Transverse colon (tissue), 4 donors: Measurements from ENCODE around the gene ZNF547. TPM values are rescaled to one million over a fixed set of nuclear protein-coding genes. Genes with fewer than 3 reads are reported as not detected.
"Not testable (repeated sequence)": the region's sequence is repeated elsewhere in the genome, so short reads cannot be mapped to it uniquely, and the experiment has no call there.

Source experiments
- DNase-seq: peaks from one replicate; pipeline ENCODE4 v3.0.0-alpha.2; 2019
- H3K27ac ChIP-seq, 4 donors: fragments of 200-600 bp; sonication (generic); 2 replicates each; pipeline ENCODE4 v1.5.1; 2016 to 2018; ENCODE audit warnings: inconsistent platforms in 4 of 4
- H3K27me3 ChIP-seq: fragments of 200-600 bp; sonication (generic); 2 replicates; pipeline ENCODE4 v1.5.1; 2017; ENCODE audit warnings: inconsistent platforms
- H3K36me3 ChIP-seq, 4 donors: fragments of 200-600 bp; sonication (generic); 2 replicates each; pipeline ENCODE4 v1.5.1; 2017 to 2019; ENCODE audit warnings: inconsistent platforms in 4 of 4
- H3K4me1 ChIP-seq, 4 donors: fragments of 200-600 bp; sonication (generic); 2 replicates each; pipeline ENCODE4 v1.5.1; 2017 to 2020; ENCODE audit warnings: inconsistent platforms in 4 of 4
- H3K4me3 ChIP-seq, 4 donors: fragments of 200-600 bp; sonication (generic); 1 replicate in 1 of 4; 2 replicates in 3 of 4; pipeline versions ENCODE4 v1.5.1 to v1.6.1; 2017 to 2019; ENCODE audit warnings: inconsistent platforms in 4 of 4
- H3K9me3 ChIP-seq, 2 donors: fragments of 200-600 bp; sonication (generic); 2 replicates each; pipeline ENCODE4 v1.5.1; 2017 to 2019; ENCODE audit warnings: inconsistent platforms in 2 of 2
- CTCF ChIP-seq, 5 experiments: fragments of 200-600 bp in 3 of 5; fragments of 450-650 bp in 2 of 5; sonication (generic) in 3 of 5; IDR thresholded peaks; 1 replicate in 2 of 5; 2 replicates in 3 of 5; pipeline ENCODE4 v1.5.1; 2016 to 2017; ENCODE audit warnings: antibody characterized with exemption in 5 of 5, inconsistent platforms in 3 of 5, mild to moderate bottlenecking in 2 of 5, moderate library complexity in 1 of 5
- EP300 ChIP-seq: sonication (generic); formaldehyde crosslinking; IDR thresholded peaks from one replicate; pipeline ENCODE4 v1.6.1; 2017; ENCODE audit warnings: antibody characterized with exemption, low read depth
- POLR2A ChIP-seq: fragments of 450-650 bp; IDR thresholded peaks from one replicate; pipeline ENCODE4 v1.6.1; 2016; ENCODE audit warnings: antibody characterized with exemption, mild to moderate bottlenecking, moderate library complexity
- POLR2AphosphoS5 ChIP-seq, 3 donors: sonication (generic); formaldehyde crosslinking; IDR thresholded peaks; one replicate each; pipeline ENCODE4 v1.6.1; 2016; ENCODE audit warnings: antibody characterized with exemption in 3 of 3
- WGBS, 2 donors: methylation state at CpG; one replicate each; pipeline ENCODE4 v1.1.5; 2018; ENCODE audit warnings: low coverage in 1 of 2; 5-methylcytosine and 5-hydroxymethylcytosine counted together
- in situ Hi-C, 4 donors: fragments of 200-750 bp; cut with MboI; loops; one replicate each; pipeline versions ENCODE4 v1.15.0 to v1.15.1; 2017; ENCODE audit warnings: low sequenced_read_pairs in 3 of 4, low pct_ligation_motif_present in 1 of 4, low pct_unique_long_range_greater_than_20kb in 1 of 4
- intact Hi-C: fragments of 100-400 bp; cut with DNase I; formaldehyde crosslinking; loops from one replicate; pipeline ENCODE4 v1.15.1; 2023; ENCODE audit warnings: low total_unique reads
- total RNA-seq, 4 donors: library from RNA; depleted of rRNA; stranded (reverse); fragments of >200 nt; gene quantifications; one replicate each; pipeline ENCODE4 v1.1.0, GENCODE V29; 2016

The ZNF547 gene
- total RNA-seq, 4 donors from 2014 or later = 0.60 to 1.3 (median 1.2) TPM; not detected in 1

GRCh38 chr19:57366776-57367175, 3.4 kb downstream of the ZNF547 start:
- H3K9me3 ChIP-seq = peaks cover 6 to 13% of the 10 kb centered on the region in 2 donors
- peaks cover 0 to 9% (median 3%) of the 10 kb centered on the region in 4 donors for H3K36me3 ChIP-seq
- peaks cover 0 to 15% (median 12%) of the 10 kb centered on the region in 4 donors for H3K4me1 ChIP-seq
- no peak overlapping the region for H3K4me3 ChIP-seq
- 91% methylated on average over 2 of the region's 2 CpGs; no CpG with 5 or more reads in 1 of the 2 donors for WGBS, 2 donors
- no peak for DNase-seq
- no peaks in the 10 kb centered on the region for H3K27me3 ChIP-seq
- TF ChIP-seq POLR2A = no peak
- TF ChIP-seq EP300 = no peak
- TF ChIP-seq CTCF (IDR thresholded peaks at IDR 0.05) = no peak
- TF ChIP-seq POLR2AphosphoS5 (IDR thresholded peaks at IDR 0.05) = no peak
- in situ Hi-C loops (no loop called here), intact Hi-C loops (no loop called here)
- H3K27ac ChIP-seq = no peak overlapping the region

- intact Hi-C loops = no loop called here
- H3K36me3 ChIP-seq = peaks cover 0 to 43% (median 10%) of the 10 kb centered on the region in 4 donors
- WGBS, 2 donors = 84 to 95% methylated on average over 2 to 4 of the region's 6 CpGs
These were observed 10.8 kb downstream of the ZNF547 start for GRCh38 chr19:57374179-57374578.

GRCh38 chr19:57374647-57375046, 11.3 kb downstream of the ZNF547 start:
- H3K4me1 ChIP-seq, H3K27me3 ChIP-seq, DNase-seq, H3K27ac ChIP-seq, H3K4me3 ChIP-seq, in situ Hi-C loops, intact Hi-C loops: not testable (repeated sequence)
- H3K36me3 ChIP-seq = peaks cover 0 to 43% (median 10%) of the 10 kb centered on the region in 4 donors
- WGBS, 2 donors = 96% methylated on average over 2 of the region's 2 CpGs; no CpG with 5 or more reads in 1 of the 2 donors
- peaks cover 31 to 37% of the 10 kb centered on the region in 2 donors for H3K9me3 ChIP-seq

More at GRCh38 chr19:57374179-57374578, 10.8 kb downstream of the ZNF547 start:
- H3K27ac ChIP-seq = no peak overlapping the region
- in situ Hi-C loops = no loop called here
- peaks cover 31 to 33% of the 10 kb centered on the region in 2 donors for H3K9me3 ChIP-seq
- TF ChIP-seq CTCF (IDR thresholded peaks at IDR 0.05) (no peak), EP300 (no peak), POLR2A (no peak), POLR2AphosphoS5 (IDR thresholded peaks at IDR 0.05) (no peak)
- H3K27me3 ChIP-seq = no peaks in the 10 kb centered on the region
- H3K4me1 ChIP-seq = no peaks in the 10 kb centered on the region
- no peak for DNase-seq
- no peak overlapping the region for H3K4me3 ChIP-seq

- Histone ChIP-seq H3K36me3 (peaks cover 0 to 43% (median 10%) of the 10 kb centered on the region in 4 donors), H3K4me1 (no peaks in the 10 kb centered on the region), H3K9me3 (peaks cover 38 to 41% of the 10 kb centered on the region in 2 donors), H3K27me3 (no peaks in the 10 kb centered on the region), H3K27ac (no peak overlapping the region), H3K4me3 (no peak overlapping the region)
- in situ Hi-C loops = no loop called here
- intact Hi-C loops = no loop called here
- no peak for DNase-seq
- TF ChIP-seq POLR2AphosphoS5 (IDR thresholded peaks at IDR 0.05) (no peak), POLR2A (no peak), EP300 (no peak), CTCF (IDR thresholded peaks at IDR 0.05) (no peak)
- WGBS, 2 donors = 96 to 98% methylated on average over 3 to 6 of the region's 6 CpGs
These were observed 12.8 kb downstream of the ZNF547 start for GRCh38 chr19:57376151-57376550.
